ENCODE results near the gene NOP56.
A peak's percentile ranks its signal among the peaks of the same experiment; 100 is the strongest.
"Not testable (repeated sequence)": the region's sequence is repeated elsewhere in the genome, so short reads cannot be mapped to it uniquely, and the experiment has no call there.

The NOP56 gene

GRCh38 chr20:2655331-2656116 lies 3.1 kb downstream of the NOP56 start:
- Mint-ChIP-seq H3K27ac (no peak overlapping the region), H3K36me3 (ENCODE audit: low read depth) (peaks cover 75% of the 10 kb centered on the region), H3K4me3 (peak overlapping the region; percentile 42), H3K27me3 (ENCODE audit: low read depth) (no peaks in the 10 kb centered on the region), H3K9me3 (no peaks in the 10 kb centered on the region), H3K4me1 (ENCODE audit: low read depth) (peaks cover 21% of the 10 kb centered on the region)
- no peak for DNase-seq (ENCODE audit: low spot score)

- Mint-ChIP-seq H3K36me3 (ENCODE audit: low read depth) (peaks cover 82% of the 10 kb centered on the region), H3K27ac (no peak overlapping the region), H3K27me3 (ENCODE audit: low read depth) (no peaks in the 10 kb centered on the region), H3K4me1 (ENCODE audit: low read depth) (peaks cover 23% of the 10 kb centered on the region), H3K9me3 (no peaks in the 10 kb centered on the region), H3K4me3 (no peak overlapping the region)
- DNase-seq (ENCODE audit: low spot score): no peak
Observed at GRCh38 chr20:2656471-2657117, 4.2 kb downstream of the NOP56 start.

DNA sequence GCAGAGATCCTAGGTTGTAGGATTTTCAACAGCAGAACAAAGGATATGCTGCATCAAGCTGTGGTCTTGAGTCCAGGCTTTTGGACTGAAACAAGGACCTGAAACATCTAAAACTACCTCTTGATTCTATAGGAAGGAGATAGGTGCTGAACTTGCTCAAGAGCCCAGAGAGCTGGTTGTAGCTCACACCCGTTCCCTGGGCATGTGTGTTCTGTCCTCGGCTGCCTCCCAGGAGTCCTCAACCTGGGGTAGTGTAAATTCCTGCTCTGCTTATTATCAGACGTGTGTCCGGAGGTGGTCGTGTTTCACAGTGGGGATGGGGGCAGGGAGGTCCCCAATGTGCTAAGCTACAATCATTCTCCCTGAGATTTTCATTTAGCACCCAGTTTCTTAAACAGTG lies 4.8 kb downstream of the NOP56 start:
- H3K9me3 Mint-ChIP-seq: no peaks in the 10 kb centered on the region
- H3K27ac Mint-ChIP-seq: no peak overlapping the region
- no peaks in the 10 kb centered on the region for H3K27me3 Mint-ChIP-seq (ENCODE audit: low read depth)
- no peak for DNase-seq (ENCODE audit: low spot score)
- H3K4me3 Mint-ChIP-seq: no peak overlapping the region
- H3K36me3 Mint-ChIP-seq (ENCODE audit: low read depth): peaks cover 88% of the 10 kb centered on the region
- H3K4me1 Mint-ChIP-seq (ENCODE audit: low read depth): peaks cover 27% of the 10 kb centered on the region

GRCh38 chr20:2657674-2658073 lies 5.2 kb downstream of the NOP56 start:
- peaks cover 27% of the 10 kb centered on the region for H3K4me1 Mint-ChIP-seq (ENCODE audit: low read depth)
- DNase-seq (ENCODE audit: low spot score): no peak
- peaks cover 89% of the 10 kb centered on the region for H3K36me3 Mint-ChIP-seq (ENCODE audit: low read depth)
- H3K27ac Mint-ChIP-seq: no peak overlapping the region
- no peaks in the 10 kb centered on the region for H3K27me3 Mint-ChIP-seq (ENCODE audit: low read depth)
- H3K4me3 Mint-ChIP-seq: no peak overlapping the region
- H3K9me3 Mint-ChIP-seq: no peaks in the 10 kb centered on the region

GRCh38 chr20:2658414-2659354 lies 6.3 kb downstream of the NOP56 start:
- Mint-ChIP-seq H3K9me3 (no peaks in the 10 kb centered on the region), H3K4me3 (no peak overlapping the region), H3K36me3 (ENCODE audit: low read depth) (peaks cover 85% of the 10 kb centered on the region), H3K4me1 (ENCODE audit: low read depth) (peaks cover 33% of the 10 kb centered on the region), H3K27ac (peak overlapping the region; percentile 5), H3K27me3 (ENCODE audit: low read depth) (no peaks in the 10 kb centered on the region)
- no peak for DNase-seq (ENCODE audit: low spot score)

DNA sequence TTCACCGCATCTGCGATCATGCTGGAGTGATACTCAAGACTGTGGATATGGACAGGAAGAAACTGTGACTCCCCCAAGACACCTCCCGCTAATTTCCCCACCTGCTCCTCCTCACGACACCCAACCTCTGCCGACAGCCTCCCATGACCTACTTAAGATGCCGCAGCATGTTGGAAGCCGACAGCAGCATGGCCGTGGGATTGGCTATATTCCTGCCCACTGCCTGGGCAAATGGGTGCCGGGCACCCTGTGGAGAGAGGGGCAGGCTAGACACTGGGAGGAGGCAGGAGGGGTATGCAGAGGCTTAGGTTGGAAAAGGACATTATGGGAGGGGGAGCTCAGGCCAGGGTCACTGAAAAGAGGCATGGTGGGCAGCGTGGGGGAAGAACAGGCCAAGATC lies 7.1 kb downstream of the NOP56 start:
- Mint-ChIP-seq H3K4me3 (no peak overlapping the region), H3K9me3 (no peaks in the 10 kb centered on the region), H3K4me1 (ENCODE audit: low read depth) (peaks cover 30% of the 10 kb centered on the region), H3K36me3 (ENCODE audit: low read depth) (peaks cover 79% of the 10 kb centered on the region), H3K27me3 (ENCODE audit: low read depth) (no peaks in the 10 kb centered on the region), H3K27ac (no peak overlapping the region)
- no peak for DNase-seq (ENCODE audit: low spot score)

GRCh38 chr20:2663364-2663886 lies 11.0 kb downstream of the NOP56 start:
- H3K36me3 Mint-ChIP-seq (ENCODE audit: low read depth): peaks cover 42% of the 10 kb centered on the region

DNA sequence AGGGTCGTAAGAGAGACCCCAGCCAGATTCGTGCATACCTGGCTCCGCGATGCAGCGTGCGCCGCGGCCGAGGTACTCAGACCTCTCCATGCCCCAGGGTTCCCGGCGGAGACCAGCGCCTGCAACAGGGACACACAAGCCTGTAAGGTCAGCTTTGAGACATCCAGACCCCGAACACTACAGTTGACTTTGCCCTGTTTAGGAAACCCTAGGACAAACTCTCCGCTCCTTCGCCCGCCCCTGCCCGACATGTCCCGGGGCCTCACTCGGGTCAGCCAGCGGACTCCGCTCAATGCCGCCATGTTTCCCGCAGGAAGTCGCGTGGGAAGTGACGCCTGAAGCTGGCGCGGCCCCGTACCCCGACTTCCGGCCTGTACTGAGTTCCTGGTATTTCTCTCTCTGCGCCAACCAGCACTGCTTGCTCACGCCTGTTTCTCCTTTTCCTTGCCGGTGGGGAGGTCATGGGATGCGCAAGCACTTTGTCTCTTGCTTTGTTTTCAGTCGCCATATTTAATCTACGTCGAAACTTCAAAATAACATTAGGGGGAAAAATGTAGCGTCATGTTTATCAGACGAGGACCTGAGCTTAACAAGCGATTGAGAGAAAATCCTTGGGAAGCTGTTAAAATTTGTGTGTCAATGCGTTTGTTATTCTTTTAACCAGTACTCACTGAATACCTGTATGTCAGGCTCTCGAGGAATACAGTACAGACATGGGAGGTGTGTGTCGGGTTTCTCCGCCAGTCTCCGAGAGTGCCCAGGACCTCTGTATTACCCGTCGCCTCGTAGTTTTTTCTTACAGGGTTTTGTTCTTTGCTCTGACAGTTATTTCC lies 11.7 kb downstream of the NOP56 start, which contains the start of gene IDH3B:
IDH3B (minus strand) TSS at position 330 of the 833 bp plus-strand sequence; CDS start at position 302, 28 bp downstream.
- H3K4me1 Mint-ChIP-seq (ENCODE audit: low read depth): peaks cover 14% of the 10 kb centered on the region
- DNase-seq (ENCODE audit: low spot score): peak; percentile 93

More at GRCh38 chr20:2663364-2663886, 11.0 kb downstream of the NOP56 start:
- peak overlapping the region; percentile 88 for H3K27ac Mint-ChIP-seq
- DNase-seq (ENCODE audit: low spot score): no peak
- H3K9me3 Mint-ChIP-seq: no peaks in the 10 kb centered on the region
- peaks cover 14% of the 10 kb centered on the region for H3K4me1 Mint-ChIP-seq (ENCODE audit: low read depth)
- H3K27me3 Mint-ChIP-seq (ENCODE audit: low read depth): peaks cover 2% of the 10 kb centered on the region
- peak overlapping the region; percentile 77 for H3K4me3 Mint-ChIP-seq

GRCh38 chr20:2671977-2672376 lies 19.5 kb downstream of the NOP56 start:
- Mint-ChIP-seq H3K36me3 (ENCODE audit: low read depth) (no peaks in the 10 kb centered on the region), H3K27me3 (ENCODE audit: low read depth) (peaks cover 7% of the 10 kb centered on the region), H3K4me3 (no peak overlapping the region), H3K9me3 (no peaks in the 10 kb centered on the region), H3K27ac (no peak overlapping the region), H3K4me1 (ENCODE audit: low read depth) (no peaks in the 10 kb centered on the region)
- no peak for DNase-seq (ENCODE audit: low spot score)

More for the DNA sequence above, 11.7 kb downstream of the NOP56 start, which contains the start of gene IDH3B:
- Mint-ChIP-seq H3K36me3 (ENCODE audit: low read depth) (peaks cover 35% of the 10 kb centered on the region), H3K4me3 (peak within 1 kb of the TSS; percentile 77), H3K27ac (peak within 1 kb of the TSS; percentile 91), H3K27me3 (ENCODE audit: low read depth) (peaks cover 7% of the 10 kb centered on the region), H3K9me3 (no peaks in the 10 kb centered on the region)

- H3K27me3 Mint-ChIP-seq (ENCODE audit: low read depth): peaks cover 7% of the 10 kb centered on the region
Observed at GRCh38 chr20:2672446-2672845, 20.0 kb downstream of the NOP56 start.

DNA sequence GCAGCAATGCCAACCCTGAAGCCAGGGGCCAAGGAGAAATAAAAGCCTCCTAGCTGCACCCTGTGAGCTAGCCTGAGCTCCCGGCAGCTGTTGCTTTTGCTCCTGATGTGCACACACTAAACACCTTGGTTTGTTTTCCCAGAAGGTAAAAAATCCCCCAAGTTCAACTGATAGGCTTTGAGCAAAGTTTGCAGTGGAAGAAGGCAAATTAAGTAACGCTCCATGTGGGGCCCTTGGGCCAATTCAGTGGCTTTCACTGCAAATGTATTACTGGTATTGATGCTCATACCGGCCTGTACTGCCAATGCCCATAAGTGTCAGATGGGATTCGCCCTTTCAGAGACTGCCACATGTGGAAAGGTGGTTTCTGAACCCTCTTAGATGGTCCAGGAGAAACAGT lies 21.0 kb downstream of the NOP56 start:
- DNase-seq (ENCODE audit: low spot score): no peak
- Mint-ChIP-seq H3K9me3 (no peaks in the 10 kb centered on the region), H3K36me3 (ENCODE audit: low read depth) (no peaks in the 10 kb centered on the region), H3K4me1 (ENCODE audit: low read depth) (peaks cover 1% of the 10 kb centered on the region), H3K27ac (no peak overlapping the region), H3K27me3 (ENCODE audit: low read depth) (peaks cover 5% of the 10 kb centered on the region), H3K4me3 (no peak overlapping the region)

More at GRCh38 chr20:2672446-2672845, 20.0 kb downstream of the NOP56 start:
- H3K4me1 Mint-ChIP-seq (ENCODE audit: low read depth): peaks cover under 1% of the 10 kb centered on the region
- no peak overlapping the region for H3K27ac Mint-ChIP-seq
- H3K4me3 Mint-ChIP-seq: no peak overlapping the region
- H3K9me3 Mint-ChIP-seq: no peaks in the 10 kb centered on the region
- no peaks in the 10 kb centered on the region for H3K36me3 Mint-ChIP-seq (ENCODE audit: low read depth)
- DNase-seq (ENCODE audit: low spot score): no peak

DNA sequence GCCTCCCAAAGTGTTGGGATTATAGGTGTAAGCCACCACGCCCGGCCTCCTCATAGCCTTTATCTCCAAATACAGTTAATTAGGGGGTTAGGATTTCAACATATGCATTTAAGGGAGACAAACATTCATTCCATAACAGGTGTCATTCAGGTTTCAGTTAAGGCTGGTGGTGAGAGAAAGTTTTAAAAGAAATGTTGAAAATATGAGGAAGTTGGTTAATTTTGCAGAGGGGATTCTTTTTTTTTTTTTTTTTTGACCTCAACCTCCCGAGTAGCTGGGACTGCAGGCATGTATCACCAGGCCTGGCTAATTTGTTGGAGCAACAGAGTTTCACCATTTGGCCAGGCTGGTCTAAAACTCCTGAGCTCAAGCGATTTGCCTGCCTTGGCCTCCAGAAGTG lies 27.6 kb downstream of the NOP56 start:
- Mint-ChIP-seq H3K36me3 (ENCODE audit: low read depth) (no peaks in the 10 kb centered on the region), H3K27me3 (ENCODE audit: low read depth) (peaks cover 18% of the 10 kb centered on the region), H3K4me3 (no peak overlapping the region), H3K4me1 (ENCODE audit: low read depth) (peaks cover 4% of the 10 kb centered on the region), H3K27ac (no peak overlapping the region), H3K9me3 (no peaks in the 10 kb centered on the region)
- no peak for DNase-seq (ENCODE audit: low spot score)

- H3K9me3 Mint-ChIP-seq; H3K27ac Mint-ChIP-seq; H3K36me3 Mint-ChIP-seq (ENCODE audit: low read depth); DNase-seq (ENCODE audit: low spot score); H3K4me1 Mint-ChIP-seq (ENCODE audit: low read depth); H3K4me3 Mint-ChIP-seq: not testable (repeated sequence)
- peaks cover 18% of the 10 kb centered on the region for H3K27me3 Mint-ChIP-seq (ENCODE audit: low read depth)
Observed at GRCh38 chr20:2682040-2682439, 29.6 kb downstream of the NOP56 start.
